Fibroblast of villous mesenchyme (primary cell): Measurements from ENCODE around the gene KLK13. TPM values are rescaled to one million over a fixed set of nuclear protein-coding genes. Genes with fewer than 3 reads are reported as not detected.

Experiments used
- DNase-seq: peaks from one replicate; pipeline ENCODE4 v3.0.0-alpha.2; 2010; ENCODE audit warnings: low read depth
- H3K4me3 ChIP-seq: 2 replicates; pipeline ENCODE4 v1.5.1; 2011; ENCODE audit warnings: low read depth, mild to moderate bottlenecking, low read length
- CTCF ChIP-seq: IDR thresholded peaks from 2 replicates; pipeline ENCODE4 v1.5.1; 2012; ENCODE audit warnings: low read depth, mild to moderate bottlenecking, low read length; ENCODE audit not compliant: insufficient read depth
- total RNA-seq: library from RNA; depleted of rRNA; stranded (reverse); fragments of >200 nt; gene quantifications from 2 replicates; pipeline ENCODE4 v1.2.3, GENCODE V29; 2012

The KLK13 gene
- total RNA-seq, 1 donor, result not detected

GRCh38 chr19:51065221-51065960, 499 bp upstream of the KLK13 start:
- DNase-seq, result no peak
- no peak for TF ChIP-seq CTCF
- H3K4me3 ChIP-seq, result no peak overlapping the region

GRCh38 chr19:51063664-51064063, 1.2 kb downstream of the KLK13 start:
- no peak for DNase-seq
- no peak overlapping the region for H3K4me3 ChIP-seq
- TF ChIP-seq CTCF, result no peak

- H3K4me3 ChIP-seq, result no peak overlapping the region
- TF ChIP-seq CTCF, result no peak
- no peak for DNase-seq
These were observed 3.9 kb downstream of the KLK13 start for GRCh38 chr19:51060973-51061372.

GRCh38 chr19:51060336-51060735, 4.6 kb downstream of the KLK13 start:
- H3K4me3 ChIP-seq, result no peak overlapping the region
- DNase-seq, result no peak
- no peak for TF ChIP-seq CTCF

GRCh38 chr19:51059715-51060114, 5.2 kb downstream of the KLK13 start:
- no peak for DNase-seq
- no peak for TF ChIP-seq CTCF
- H3K4me3 ChIP-seq, result no peak overlapping the region

- DNase-seq, result no peak
- no peak for TF ChIP-seq CTCF
- H3K4me3 ChIP-seq, result no peak overlapping the region
These were observed 9.0 kb downstream of the KLK13 start for GRCh38 chr19:51055866-51056265.

GRCh38 chr19:51047031-51047335, 17.9 kb downstream of the KLK13 start:
- H3K4me3 ChIP-seq, result no peak overlapping the region
- no peak for DNase-seq
- no peak for TF ChIP-seq CTCF
